Globus pallidus (tissue), 1 donor: ENCODE data around the gene RALGPS1.

Experiments used
- DNase-seq: peaks from one replicate; pipeline ENCODE4 v3.0.0-alpha.2; 2015; ENCODE audit warnings: low spot score

Gene RALGPS1

DNA sequence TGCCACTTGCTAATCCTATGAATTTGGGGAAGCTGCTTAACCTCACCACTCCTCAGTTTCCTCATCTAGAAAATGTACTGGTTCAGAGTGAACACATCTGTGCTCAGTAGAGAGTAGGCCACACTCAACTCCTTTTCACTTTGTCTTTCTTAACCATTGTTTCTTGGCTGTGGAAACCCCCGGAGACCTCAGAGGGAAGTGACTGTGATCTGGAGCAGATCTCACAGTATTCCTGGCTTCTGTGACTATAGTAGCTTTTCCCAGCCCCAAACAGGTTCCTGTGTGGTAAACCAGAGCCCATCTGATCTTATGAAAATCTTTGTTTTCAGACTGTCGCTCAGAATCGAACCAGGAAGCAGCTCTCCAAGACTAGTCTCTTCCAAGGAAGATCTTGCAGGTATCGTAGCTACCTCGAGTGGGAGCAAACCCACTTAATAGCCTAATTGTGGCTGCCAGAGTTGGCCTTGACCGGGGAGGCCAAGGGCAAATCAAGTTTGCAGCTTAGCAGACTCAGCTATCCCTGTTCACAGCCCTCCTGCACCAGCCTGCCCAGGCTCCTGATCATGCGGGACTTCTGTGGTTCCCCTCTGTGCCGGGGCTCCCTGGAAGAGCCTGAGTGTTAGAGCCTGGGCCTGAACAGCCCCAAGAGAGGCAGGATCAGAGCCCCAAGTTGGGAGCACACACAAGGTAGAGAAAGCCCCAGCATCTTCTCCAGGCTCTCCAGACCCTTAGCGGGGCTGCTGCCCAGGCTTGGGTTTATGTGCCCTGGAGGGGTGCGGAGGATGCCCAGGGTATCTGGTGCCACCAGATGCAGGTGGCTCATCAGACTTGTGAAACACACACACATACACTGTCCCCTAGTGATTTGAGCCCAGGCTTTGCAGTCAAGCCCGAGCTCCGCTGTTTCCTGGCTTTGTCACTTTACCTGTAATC is 260.1 kb downstream of the RALGPS1 start:
- DNase-seq = no peak

DNA sequence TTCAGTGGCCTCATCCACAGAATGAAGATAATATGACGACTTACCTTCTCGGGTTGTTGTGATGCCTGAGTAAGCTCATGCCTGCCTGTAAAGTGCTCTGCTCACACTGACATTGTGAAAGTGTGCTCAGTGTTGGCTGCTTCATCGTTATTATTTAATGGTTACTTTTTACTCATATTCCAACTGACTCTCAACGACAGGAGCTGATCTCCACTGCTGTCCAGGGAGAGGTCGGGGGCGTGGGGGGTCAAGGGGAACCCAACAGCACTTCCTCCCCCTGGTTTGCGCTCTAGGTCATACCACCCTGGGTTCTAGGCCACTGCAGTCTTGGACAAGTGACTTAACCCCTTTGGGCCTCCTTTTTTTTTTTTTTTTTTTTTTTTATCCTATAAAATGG is 260.7 kb downstream of the RALGPS1 start:
- DNase-seq = no peak

DNA sequence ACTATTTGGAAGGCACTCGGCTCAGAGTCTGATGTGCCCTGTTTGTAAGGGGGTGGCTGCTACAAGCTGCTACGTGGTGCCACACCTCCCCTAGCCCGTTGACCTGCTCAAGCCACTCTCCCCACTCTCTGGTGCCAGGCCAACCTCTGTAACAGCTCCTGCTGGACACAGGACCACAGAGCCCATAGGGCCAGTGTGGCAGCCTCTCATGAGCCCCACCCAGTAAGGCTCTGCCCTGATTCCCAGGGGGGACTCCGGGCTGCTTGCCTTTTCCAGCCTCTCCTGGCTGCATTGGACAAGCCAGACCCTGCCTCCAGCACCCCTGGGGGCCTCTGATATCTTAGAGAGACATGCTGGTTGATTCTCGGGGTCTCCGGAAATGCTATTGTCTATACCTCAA is 261.2 kb downstream of the RALGPS1 start:
- no peak for DNase-seq

DNA sequence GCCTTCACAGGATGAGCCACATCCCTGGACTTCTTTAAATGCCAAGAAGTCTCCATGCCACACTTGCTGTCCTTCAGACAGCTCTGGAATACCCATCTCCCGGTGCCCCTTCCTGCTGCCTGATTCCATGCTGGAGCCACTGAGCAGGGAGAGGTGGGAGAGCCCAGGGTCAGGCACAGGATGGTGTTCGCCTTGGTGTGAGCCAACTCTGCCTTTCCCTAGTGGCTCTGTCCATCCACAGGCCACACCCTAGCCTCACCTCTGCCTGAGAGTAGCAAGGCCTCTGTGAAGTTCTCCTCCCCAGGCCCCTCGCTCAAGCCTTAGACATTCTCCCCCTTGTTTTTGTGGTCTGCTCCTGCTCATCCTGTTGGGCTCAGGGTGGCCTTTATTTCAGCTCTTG is 262.0 kb downstream of the RALGPS1 start:
- DNase-seq = no peak

DNA sequence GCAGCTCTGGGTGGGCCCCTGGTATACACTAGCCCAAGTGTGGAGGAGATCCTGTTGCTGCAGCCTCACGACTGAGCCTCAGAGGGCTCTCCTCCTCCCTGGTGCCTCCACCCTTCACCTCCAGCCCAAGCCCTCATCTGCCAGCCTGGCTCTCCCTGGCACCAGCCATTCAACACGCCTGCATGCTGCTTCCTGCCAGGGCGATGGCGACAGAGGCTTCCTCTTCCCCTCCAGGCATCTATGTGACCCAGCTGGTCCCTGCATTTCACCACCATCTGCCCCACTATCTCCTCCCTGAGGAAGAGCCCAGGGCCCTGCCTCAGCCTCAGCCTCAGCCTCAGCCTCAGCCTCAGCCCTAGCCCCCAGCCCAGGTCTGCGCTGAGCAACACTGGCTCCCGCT is 262.6 kb downstream of the RALGPS1 start:
- DNase-seq = no peak

DNA sequence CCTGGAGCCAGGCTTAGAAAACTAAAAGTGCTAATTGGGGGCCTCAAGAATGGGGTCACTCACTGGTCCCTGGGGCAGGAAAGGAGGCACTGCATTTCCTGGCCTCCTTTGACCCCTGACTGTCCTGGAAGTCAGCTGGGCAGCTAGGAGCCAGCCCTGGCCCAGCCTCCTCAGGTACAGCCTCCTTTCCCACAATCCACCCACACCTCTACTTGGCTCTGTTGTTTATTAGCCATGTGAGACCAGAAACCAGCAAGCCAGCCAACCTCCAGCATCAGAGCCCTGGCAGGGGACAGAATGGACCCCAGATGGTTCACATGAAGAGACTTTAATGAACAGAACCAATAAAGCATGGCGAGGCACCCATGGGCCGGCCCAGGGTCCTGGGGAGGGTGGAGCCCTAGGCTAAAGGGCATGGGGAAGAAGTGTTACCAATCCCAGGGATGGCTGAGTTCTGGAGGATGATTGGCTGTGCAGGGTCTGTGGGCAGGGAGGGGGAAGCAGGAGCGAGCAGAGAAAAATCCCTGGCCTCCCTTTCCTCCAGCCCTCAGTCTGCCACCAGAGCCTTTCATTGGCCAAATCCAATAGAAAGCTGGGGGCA is 263.2 kb downstream of the RALGPS1 start:
- no peak for DNase-seq

DNA sequence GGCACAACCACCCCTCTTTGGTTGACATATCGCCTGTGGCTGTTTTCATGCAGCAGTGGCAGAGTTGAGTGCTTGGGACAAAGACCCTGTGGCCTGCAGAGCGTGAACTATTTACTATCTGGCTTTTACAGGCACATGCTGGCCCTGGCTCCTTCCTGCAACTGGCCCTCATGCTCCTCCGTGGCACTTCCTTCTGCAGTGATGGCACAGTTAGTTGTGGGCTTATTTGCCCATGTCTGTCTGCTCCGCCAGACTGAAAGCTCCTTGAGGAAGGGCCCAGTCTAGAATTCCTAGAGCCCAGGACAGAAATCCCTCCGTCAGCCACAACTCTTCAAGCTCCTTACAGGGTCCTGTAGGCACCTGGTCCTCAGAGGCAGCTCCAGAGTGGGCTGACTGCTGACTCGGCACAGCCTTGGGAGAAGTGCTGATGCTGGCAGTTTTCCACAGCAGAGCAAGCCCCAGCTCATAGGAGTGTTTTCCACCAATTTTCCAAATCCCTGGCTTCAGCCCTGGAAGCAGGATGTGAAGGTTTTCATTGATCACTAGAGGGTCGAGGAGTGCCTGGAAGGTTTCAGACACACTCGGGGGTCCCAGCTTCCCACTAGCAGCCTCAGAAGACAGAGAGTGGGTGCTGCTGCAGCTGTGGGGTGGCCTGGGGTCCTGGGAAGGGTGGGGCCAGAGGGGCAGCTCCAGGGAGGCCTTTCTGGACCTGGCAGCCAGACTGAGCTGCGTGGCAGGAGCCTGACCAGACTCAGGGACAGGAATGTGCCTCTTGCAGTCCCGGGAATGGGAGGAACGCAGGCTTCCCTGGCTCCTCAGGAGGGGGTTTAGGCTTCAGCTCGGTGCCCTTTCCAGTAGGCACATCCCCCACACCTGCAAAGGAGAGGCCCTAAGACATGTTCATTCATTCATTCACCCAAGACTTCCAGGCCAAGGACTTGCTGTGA is 264.4 kb downstream of the RALGPS1 start:
- DNase-seq = no peak

DNA sequence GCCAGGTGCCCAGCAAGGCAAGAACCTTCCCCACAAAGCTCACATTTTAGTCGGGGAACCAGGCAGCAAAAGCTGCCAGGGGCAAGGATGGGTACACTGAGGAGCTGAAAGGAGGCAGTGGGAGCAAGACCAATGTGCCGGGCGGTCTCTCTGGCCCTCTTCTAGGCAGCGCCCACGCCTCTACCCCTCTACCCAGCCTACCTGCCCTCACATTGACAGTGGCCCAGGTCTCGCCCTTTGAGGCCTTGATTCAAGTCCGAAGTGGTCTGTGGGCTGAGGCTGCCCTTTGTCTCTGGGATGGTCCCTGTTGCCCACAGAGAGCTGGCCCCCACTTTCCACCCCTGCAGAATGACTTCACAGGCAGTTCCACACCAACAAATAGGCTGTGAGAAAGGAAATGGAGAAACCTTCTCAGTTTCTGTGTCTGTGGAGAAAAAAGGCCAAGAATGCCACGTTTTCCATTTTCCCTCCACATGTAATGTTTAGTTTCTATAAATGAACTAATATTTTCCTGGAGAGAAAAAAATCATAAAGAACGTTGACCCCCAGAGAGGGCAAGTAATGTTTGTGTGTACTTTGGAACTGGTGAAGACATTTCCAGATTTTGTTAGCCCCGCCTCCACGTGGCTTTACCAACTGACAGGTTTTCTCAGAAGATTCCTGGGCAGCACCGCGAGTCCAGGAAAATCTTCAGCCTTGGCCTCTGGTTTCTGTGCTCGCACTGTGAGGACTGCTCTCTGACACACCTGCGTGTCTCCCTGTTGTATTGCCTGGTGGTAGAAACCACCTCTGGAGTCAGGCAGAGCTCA is 265.3 kb downstream of the RALGPS1 start:
- DNase-seq = no peak

DNA sequence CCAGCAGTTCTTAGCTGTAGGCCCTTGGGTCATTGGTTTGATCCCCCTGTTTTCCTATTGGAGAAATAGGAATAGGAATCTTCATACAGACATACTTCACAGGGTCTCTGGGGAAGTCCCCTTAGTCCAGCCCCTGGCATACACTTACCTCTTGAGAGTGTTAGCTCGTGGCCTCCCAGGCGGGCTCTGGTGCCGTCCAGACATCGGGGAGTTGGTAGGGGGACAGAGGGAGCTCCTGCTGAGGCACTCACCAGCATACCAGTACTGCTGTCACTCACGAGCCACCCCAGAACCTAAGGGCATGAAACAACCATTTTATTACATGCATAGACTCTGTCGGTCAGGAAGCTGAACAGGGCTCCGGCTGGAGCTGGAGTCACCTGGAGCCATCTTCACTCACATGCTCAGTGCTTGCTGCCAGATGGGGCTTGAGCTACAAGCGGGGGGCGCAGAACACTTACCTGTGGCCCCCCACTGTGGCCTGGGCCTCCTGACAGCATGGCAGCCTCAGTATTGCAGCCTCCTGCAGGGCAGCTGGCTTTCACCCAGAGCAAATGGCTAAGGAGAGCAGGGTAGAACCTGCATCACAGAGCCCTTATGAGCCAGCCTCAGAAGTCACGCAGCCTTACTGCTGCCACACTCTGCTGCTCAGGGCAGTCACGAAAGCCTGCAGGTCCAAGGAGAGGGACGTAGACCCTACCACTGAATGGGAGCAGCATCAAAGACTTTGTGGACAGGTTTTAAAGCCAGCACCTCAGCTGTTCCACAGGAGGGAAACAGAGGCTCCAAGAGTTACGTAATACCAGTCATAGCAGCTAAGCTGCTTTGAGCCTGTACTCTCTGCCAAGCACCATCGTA is 266.1 kb downstream of the RALGPS1 start:
- DNase-seq = no peak

DNA sequence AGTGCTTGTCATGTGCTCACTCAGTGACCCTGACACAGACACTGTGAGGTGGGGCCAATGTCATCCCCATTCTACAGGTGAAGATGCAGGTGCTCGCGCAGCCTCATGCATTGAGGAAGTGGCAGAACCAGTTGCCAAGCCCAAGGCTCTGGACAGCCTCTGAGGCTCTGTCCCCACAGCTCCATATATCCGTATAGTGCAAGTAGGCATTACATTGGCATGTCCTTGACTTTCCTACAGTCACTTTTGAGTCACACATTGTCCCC is 266.7 kb downstream of the RALGPS1 start:
- no peak for DNase-seq

DNA sequence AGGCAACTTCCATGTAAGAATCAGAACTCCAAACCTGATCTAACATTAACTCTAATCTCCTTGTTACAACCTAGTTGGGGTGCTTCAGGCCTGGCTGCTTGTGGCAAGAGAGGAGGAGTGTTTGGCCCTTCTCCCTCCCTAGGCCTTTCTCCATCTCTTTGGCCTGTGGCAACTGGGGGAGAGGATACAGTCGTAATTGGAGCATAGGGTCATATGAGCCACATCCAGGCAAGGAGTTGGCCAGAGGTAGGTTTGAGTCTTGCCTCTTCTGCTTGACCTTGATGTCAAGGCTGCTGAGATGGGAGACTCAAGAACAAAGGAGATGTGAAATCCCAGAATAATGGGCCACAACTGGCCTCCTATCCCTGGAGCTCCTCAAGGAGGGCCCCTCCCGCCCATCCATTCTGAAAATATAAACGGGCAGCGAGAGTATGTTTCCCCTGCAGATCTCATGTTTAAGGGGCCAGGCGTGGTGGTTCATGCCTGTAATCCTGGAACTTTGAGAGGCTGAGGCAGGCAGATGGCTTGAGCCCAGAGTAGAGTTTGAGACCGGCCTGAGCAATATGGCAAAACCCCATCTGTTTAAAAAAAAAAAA is 267.1 kb downstream of the RALGPS1 start:
- DNase-seq = no peak

DNA sequence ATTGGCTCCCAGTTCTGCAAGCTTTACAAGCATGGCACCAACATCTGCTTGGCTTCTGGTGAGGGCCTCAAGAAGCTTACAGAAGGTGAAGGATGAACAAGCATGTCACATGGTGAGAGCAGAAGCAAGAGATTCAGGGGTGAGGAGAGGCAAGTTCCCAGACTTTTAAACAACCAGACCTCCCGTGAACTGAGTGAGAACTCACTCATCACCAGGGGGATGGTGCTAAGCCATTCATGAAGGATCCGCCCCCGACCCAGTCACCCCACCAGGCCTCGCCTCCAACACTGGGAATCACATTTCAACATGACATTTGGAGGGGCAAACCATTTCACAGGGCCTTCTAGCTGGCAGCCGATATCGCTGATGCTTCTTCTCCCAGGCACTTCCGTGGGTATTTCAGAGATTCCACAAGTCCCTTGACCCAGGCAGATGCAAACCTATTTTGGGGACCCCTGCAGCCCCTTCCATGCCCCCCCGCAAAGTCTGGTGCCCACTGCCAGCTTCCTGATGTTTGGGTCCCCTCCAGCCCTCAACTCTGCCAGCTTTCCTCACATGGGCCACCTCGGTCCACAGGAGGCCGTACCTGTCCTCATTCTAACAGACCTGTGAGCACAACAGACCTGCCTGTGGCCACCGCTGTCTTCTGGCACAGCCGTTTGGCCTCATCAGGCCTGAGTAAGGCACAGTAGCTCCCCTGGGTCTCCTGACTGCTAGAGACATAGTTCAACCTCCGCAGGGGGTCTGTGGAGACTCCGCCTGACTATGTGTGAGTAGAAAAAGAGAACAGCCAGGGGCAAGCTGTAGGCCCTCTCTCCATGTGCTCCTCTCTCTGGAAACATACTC is 268.5 kb downstream of the RALGPS1 start:
- DNase-seq = no peak

DNA sequence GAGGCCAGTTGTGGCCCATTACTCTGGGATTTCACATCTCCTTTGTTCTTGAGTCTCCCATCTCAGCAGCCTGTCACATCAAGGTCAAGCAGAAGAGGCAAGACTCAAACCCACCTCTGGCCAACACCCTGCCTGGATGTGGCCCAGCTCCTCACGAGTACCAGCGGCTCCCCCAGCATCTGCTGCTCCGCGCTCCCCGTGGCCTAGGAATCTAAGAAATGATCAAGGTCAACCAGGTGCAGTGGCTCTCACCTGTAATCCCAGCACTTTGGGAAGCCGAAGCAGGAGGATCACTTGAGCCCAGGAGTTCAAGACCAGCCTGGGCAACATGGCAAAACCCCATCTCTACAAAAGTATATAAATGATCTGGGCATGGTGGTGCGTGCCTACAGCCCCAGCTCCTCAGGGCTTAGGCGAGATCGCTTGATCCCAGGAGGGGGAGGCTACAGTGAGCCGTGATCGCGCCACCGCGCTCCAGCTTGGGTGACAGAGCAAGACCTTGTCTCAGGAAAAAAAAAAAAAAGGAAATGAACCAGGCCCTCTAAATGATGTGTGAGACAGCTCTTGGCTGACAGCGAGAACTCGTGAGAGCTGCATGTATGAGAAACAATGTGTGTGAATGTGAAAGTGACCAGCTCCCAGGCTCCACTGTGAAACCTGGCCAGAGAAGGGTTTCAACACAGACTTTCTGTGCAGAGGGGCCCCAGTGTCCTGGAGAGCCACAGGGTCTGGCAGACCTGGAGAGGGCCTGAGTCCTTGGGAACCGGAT is 269.4 kb downstream of the RALGPS1 start:
- no peak for DNase-seq

DNA sequence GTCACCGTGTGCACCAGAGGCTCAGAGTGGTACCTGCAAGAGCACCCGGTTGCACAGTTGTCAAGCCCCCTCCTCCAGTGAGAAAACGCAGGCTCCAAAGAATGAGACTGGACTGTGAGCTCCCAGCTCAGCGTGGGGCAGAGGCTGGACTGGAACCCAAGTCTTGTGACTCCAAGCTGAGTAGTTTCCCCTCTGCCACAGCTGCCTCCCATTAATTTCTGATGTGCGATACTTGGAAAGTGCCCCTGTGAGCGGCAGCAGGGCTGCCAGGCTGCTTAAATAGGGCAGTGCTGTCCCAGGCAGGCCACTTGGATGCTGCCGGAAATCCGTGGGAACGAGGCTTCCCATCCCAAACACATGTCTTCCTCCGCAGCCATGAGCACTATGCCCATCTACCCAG is 270.1 kb downstream of the RALGPS1 start:
- DNase-seq = peak; percentile 35

DNA sequence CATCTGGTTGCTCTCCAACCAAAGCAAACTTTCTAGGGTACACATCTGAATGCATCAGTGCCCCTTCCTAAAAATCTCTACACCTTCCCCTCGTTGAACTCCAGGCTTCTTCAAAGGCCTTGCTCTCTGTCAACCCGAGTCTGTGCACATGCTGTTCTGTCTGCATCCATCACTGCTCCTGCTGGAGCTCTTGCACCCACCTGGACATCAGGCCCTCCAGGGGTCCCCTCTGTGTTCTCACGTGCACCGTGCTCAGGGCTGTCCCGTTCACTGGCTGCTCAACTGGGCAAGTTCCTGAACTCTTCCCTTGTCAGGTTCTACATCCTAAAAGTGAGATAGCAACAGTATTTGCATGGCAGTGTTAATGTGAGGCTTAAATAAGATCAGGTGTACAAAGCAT is 270.6 kb downstream of the RALGPS1 start:
- DNase-seq = no peak

DNA sequence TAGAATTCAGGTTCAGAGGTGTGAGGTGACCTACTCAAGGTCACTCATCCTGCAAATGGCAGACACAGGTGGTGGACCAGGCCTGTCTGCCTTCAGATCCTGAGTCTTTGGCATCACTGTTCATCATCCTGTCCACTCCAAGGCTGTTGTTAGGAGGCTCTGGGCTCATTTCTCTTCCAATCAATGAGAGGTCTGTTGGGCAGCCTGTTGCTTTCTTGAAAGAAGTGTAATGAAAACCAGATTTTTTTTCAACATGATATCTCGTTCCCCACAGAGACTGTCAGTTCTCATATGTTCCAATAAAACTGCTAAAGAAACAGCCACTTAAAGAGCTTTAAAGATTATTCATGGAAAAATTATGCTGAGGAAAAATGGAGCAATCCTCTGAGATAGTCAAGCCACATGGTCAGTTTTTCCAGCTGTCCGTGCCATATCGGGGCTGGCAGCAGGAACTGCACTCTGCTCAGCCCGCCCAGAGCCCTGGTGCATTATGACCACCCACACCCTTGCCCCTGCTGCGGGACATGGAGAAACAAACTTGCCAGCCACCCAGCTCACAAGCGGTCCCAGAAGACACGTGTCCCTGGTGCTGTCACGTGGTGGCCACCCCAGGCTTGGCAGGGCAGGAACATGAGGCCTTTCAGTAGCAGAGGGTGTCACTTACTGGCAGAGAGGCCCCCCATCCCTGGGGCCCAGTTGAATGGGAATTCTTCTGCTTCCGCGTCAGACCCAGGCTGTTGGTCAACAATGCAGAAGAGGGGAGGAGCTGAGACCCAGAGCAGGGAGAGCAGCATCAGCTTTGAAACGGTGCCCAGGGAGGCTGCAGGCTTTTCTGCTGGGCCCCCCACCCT is 271.6 kb downstream of the RALGPS1 start:
- DNase-seq = peak; percentile 90

DNA sequence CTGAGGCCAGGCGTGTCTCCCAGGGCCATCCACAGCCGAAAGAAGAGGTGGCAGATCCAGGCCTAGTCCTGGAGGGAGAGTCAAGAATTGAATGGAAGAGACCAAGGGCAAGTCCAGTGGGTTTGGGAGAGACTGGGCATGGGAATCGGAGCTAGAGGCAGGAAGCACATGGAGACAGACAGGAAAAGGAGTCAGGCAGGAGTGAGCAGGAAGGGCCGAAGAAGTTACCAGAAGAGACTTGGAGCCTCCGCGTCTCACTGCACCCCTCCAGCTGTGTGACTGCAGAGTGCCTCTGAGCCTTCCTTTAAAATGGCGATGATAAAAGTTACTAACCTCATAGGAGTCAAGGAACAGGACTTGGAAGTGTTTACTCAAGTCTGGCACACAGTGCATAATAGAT is 272.2 kb downstream of the RALGPS1 start:
- DNase-seq = no peak
